HG02840 (cell line): ENCODE results near the gene CERS5.

Experiments used
- ATAC-seq: cut with Tn5 transposase; IDR thresholded peaks from one replicate; pipeline ENCODE4 v1.9.1; 2021; ENCODE audit warnings: mild to moderate bottlenecking, moderate library complexity, moderate number of reproducible peaks; ENCODE audit not compliant: unreplicated experiment, low FRiP score

The CERS5 gene

GRCh38 chr12:50082644-50083043 lies 84.5 kb downstream of the CERS5 start:
- no peak for ATAC-seq

GRCh38 chr12:50081096-50081808 lies 85.9 kb downstream of the CERS5 start:
- ATAC-seq = no peak

- no peak for ATAC-seq
These were observed 87.4 kb downstream of the CERS5 start for GRCh38 chr12:50079771-50080170.
